Activated CD8-positive, alpha-beta memory T cell treated with anti-CD3 and anti-CD28 coated beads, Interleukin-2, amount 50 U/mL, for 24 hours (primary cell): ENCODE data around the gene SCAMP3.
"Not testable (repeated sequence)": the region's sequence is repeated elsewhere in the genome, so short reads cannot be mapped to it uniquely, and the experiment has no call there.

Experiments
- DNase-seq: peaks from one replicate; pipeline ENCODE4 v3.0.0-alpha.2; 2020; ENCODE audit errors: extremely low read depth

SCAMP3 gene

DNA sequence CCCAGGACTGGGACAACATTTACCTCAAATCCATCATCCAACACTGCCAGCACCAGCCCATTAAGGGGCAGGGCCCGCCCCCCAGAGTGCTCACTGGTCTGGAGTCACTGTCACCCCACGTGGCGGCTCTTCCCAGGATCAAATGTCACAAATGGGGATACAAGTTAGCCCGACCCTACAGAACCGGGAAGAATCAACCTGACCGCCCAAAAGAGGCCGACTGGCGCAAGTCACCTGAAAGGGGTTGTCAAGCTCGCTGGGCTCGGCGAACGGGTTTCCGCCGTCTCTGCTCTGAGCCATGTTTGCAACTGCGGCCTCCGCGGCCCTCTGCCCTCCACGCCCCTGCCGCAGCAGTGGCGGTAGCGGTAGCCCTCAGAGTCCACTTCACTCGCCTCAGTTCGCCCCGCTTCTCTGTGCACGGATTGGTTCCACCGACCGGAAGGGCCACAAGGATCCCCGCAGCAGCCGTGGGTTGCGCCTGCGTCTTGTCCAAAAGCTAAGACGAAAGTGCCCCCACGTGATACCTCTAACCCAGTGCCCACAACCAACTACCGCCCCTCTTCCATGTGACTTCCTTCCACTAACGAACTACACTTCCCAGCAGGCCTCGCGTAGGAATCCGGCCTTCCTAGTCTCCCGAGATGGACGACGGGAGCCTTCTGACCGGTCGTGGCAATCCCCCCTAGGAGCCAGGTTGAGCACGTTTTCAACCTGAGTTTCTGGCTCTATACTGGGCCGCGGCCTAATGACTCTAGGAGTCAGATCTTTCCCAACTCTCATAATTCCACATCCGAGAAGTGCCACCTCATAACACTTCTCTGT lies at the start of gene SCAMP3:
Gene SCAMP3, minus strand, starts transcription at position 509 of the 822 bp plus-strand sequence. Its CDS starts 209 bp downstream, at position 300.
- DNase-seq: peak; percentile 84

DNA sequence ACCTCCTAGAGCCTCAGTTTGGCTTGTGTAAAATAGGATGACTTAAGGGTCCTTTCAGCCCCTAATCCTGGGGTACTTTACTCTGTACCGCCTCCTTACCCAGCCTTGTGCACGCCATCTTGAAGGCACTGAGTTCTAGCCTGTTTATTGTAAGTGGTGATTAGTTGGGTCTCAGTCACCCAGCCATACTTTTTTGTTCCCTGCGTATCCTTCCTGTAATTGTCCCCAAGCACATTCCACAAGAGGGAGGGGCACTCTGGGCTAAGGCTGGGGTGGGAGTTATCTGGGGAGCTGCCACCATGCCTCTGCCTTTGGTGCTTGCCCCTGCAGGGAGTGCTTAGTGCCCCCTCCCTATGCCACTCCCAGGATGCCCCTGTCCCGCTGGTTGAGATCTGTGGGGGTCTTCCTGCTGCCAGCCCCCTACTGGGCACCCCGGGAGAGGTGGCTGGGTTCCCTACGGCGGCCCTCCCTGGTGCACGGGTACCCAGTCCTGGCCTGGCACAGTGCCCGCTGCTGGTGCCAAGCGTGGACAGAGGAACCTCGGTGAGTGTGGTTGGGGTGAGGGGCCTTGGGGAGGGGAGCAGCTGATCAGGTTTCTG lies 47.4 kb upstream of the SCAMP3 start:
- no peak for DNase-seq

DNA sequence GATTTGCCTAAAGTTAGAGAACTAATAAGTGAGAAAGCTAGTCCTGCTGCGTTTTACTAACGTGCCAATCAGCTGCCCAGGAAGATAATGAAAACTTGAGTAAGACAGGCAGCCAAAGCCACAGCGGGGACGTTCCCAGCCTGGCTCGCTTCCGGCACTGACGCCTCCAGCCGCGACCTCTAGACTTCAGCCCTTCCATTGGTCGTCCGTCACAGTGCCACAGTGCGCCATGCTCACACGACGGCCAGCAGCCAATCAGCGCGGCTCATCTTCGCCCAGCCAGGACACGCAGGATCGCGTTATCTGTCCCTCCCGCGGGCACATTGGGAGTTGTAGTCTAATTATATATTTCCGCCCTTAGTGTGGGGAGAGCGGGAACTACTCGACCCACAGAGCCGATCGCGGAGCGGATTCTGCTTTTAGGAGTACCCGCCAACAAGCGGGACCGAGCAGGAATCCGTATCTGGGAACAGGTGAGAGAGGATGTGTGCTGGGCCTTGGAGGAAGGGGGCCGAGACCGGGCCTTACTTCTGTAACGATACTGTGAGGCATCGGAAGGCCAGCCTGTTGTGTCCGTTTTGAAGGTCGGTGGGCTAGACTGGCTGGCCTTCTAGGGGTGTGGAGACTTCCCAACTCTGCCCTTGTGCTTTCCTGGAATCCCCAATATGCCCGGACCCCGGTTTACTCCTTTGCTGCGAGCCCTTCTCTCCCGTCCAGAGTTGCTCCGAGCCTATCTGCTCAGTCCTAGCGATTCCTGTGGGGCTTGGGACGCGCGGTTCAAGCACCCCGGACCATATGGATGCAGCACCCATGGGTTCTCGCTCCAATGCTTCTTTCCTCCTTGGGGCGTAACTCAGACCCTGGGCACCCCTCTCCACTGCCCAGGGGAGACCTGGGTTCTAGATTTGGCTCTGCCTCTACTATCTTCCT lies 46.6 kb upstream of the SCAMP3 start, which contains the start of gene FDPS:
Gene FDPS, plus strand, starts transcription at position 374 of the 930 bp plus-strand sequence. CDS start 924 bp downstream, outside the sequence.
- DNase-seq: peak; percentile 93

DNA sequence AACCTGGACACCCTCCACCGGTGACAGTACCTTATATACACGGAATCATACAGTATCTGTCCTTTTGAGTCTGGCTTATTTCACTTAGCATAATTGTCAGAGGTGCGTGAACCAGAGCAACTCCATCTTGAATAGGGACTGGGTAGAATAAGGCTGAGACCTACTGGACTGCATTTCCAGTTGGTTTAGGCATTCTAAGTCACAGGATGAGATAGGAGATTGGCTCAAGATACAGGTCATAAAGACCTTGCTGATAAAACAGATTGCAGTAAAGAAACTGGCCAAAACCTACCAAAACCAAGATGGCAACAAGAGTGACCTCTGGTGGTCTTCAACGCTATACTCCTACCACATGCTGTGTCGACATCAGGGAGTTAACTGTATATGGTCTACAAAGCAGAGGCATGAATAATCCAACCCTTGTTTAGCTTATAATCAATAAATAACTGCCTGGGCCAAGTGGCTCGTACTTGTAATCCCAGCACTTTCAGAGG lies 45.1 kb upstream of the SCAMP3 start:
- no peak for DNase-seq

DNA sequence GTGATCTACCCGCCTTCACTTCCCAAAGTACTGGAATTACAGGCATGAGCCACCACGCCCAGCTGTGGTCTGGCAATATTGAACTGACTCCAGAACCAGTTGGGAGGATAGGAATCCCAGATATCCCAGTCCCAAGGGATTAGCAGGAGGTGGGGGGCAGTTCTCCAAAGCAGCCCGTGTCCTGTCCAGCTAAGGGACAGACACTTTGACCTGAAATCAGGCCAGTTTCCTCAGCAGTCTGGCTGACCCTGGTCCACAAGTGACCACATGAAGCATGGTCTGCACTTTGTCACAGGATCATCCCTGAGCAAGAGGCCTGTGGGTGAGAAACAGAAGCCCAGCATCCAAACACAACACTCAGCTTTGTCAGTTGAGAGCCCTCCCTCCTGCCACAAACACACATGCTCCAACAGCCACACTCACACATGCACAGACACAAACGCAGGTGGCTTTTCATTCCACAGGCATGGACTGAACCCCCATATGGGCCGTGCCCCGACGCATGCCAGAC lies 43.8 kb upstream of the SCAMP3 start:
- no peak for DNase-seq

DNA sequence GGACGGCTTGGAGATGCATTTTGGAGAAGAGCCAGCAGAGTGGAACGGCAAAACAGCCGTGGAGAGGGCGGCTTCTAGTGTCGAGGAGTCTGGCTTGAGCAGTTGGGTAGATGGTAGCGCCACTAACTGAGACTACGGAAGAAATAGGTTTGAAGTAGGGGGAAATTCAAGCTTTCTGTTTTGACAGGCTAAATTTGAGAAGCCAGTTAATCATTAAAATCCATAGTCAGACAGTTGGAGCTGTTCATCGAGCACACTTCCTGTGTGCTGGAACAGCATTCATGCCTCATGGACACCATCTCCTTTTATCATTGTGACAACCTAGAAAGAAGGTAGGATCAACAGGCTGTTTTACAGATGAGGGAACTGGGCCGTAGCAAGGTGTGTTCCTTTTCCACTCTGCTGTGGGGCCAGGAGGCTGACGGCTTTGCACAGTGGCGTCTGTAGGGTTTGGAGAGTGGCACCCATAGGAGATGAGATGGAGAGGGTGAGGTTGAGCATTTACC lies 42.5 kb upstream of the SCAMP3 start:
- no peak for DNase-seq

DNA sequence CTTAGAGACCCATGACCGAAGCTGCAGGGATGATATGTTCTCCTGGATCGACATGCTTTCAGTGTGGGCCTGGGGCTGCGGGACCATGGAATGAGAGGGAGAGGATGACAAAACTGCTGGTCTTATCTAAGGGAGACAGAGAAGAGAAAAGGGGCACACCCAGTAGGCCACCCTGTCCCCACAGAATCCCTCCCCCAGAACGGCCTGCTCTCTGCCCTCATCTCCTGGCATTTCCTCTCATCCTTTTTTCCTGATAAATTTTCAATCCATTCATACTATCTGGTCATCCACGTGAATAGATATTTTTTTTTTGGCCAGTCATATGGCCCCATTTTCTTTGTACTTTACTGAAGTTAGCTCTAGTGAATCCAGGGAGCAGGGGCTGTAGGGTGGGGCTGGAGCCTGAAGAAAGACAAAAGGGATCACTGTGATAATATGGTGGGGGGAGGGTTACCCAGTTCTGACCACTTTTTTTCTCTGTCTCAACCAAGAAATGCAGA lies 39.2 kb upstream of the SCAMP3 start, which contains the start of gene PKLR:
Gene PKLR, minus strand, starts transcription at position 97 of the 500 bp plus-strand sequence. Its CDS starts 43 bp downstream, at position 54.
- no peak for DNase-seq

DNA sequence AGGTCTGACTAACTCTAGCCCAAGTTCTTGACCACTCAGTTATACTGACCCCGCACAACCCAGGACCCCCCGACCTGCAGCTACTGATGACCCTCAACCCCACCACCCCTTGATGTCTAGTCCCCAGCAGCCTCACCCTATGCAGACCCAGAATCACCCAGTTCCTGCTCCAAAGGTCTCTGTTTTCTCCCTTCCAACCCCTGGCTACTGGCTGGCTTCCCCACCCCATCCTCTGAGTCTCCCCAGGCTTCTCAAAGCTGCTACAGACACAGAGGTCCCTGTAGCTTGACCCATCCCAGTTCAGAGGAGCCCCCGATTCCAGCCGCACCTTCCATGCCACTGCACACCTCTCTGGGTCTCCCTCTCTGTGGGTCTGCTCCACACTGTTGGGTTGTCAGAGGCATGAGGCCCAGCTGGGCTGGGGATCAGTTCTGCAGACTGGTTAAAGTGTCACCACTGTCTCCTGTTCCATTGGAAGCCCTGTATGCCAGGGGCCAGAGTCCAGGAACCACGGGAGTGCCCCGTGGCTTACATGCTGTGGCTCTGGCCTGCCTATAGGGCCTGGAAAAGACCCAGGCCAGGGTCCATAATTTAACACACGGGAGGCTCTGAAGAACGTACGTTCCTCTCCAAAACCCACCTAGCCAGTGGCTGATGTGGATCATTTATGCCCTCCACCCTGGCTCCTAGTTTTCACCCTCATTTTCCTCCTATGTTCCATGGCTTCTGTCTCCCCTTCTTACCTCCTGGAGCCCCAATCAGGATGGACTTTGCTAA lies 38.6 kb upstream of the SCAMP3 start:
- no peak for DNase-seq

DNA sequence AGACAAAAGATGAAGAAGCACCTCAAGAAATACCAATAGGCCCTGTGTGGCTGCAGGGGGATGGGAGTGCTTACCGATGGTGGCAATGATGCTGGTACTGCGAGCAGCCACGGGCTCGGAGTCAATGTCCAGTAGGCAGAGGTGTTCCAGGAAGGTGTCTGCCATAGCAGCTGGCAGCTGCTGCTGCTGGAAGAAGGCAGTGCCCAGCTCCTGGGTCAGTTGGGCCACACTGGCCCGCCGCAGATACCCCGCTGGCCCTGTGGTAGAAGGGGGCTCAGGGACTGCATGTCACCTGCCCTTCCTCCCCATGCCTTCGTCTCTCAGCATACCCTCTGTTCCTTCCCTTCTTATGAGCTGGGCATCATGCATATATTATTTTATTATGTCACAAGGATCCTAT lies 37.9 kb upstream of the SCAMP3 start:
- no peak for DNase-seq

DNA sequence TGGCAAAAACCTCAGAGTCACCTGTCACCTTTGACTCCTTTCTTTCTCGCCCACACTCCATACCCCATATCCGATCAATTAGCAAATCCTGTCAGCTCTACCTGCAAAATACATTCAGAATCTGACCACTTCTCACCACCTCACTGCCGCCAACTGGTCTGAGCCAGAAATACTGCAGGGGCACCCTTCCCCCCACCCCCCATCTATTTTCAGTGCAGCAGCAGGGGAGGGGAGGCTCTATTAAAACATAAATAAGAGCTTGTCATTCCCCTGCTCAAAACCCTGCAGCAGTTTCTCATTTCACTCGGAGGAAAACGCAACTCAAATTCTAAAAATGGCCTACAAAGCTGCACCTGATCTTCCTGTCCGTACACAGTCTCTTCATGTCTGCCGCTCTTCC lies 35.2 kb upstream of the SCAMP3 start:
- DNase-seq: no peak

DNA sequence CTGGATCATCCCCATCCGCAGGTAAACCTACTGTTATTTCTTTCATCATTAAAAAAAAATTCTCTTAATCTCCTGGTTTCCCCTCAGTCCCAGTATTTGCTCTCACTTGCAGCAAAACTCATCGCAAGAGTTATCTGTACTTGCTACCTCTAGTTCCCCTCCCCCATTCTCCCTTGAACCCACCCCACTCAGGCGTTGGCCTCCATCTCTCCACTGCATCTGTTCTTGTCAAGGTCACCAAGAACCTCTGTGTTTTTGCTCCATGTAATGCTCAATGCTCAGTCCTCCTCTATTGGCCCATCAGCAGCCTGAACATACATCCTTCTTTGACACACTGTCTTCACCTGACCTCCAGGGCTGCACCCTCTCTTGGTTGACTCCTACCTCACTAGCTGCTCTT lies 34.5 kb upstream of the SCAMP3 start:
- no peak for DNase-seq

DNA sequence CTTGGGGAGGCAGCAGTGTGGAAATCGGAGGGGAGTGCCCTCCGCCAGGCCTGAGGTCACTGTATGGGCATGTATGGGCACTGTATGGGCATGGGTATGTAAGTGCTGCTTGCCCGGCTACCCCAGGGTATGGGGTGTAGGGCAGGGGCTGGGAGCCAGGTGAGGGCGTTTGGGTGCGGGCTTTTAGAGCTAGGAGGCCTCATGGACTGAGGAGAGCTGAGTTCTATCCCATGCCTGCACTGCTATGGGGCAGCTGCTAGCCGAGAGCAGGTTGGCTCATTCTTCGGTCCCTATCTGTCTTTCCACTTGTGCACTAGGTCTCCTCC lies 33.7 kb upstream of the SCAMP3 start:
- no peak for DNase-seq

DNA sequence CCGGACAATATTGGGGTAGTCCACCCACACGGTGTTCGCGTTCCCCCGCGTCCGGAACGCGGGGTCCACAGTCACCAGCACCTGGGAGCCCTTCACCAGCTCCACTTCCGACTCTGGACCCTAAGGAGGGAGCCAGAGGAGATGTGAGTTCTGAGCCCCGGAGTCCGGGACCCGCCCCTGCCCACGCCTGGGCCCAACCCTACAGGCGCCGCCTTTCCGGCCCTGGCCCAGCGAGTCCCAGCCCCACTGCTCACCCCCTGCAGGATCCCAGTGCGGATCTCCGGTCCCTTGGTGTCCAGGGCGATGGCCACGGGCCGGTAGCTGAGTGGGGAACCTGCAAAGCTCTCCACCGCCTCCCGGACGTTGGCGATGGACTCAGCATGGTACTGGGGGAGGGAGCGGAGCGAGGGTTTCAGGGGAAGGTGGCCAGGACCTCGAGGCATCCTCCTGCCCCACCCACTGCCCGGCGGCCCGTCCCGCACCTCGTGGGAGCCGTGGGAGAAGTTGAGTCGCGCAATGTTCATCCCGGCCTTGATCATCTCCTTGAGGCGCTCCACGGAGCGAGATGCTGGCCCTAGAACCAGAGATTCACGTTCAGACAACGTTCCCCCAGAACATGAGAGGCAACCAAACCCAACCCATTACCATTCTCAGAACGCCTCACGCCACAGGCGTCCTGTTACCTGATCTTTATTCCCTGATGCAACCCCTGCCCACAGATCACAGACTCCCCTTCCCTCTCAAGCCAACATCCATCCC lies 33.2 kb upstream of the SCAMP3 start:
- no peak for DNase-seq

DNA sequence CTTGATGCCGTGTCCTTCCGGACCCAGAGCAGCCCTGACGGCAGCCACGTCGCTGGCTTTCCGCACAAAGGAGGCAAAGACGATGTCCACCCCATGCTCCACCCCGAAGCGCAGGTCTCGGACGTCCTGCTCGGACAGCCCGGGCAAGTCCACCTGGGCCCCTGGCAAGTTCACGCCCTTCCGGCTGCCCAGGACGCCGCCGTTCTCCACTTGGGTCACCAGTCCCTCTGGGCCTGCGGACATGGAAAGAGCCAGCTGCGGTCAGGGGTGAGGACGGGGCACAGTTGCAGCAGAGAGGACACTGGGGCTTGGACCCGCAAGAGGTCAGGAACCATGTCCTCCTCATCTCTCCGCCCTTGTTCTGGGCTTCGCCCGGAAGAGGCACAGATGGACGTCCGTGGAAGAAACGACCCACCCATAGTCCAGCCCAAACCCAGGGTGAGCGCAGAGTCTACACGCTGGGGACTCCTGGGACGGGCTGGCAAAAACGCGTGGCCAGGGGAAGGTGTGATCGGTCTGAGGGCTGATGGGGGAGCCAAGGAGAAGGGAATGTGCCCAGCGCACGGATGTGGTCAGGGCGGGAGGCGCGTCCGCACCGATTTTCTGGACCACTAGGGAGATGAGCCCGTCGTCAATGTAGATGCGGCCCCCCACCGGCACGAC lies 32.5 kb upstream of the SCAMP3 start:
- no peak for DNase-seq

DNA sequence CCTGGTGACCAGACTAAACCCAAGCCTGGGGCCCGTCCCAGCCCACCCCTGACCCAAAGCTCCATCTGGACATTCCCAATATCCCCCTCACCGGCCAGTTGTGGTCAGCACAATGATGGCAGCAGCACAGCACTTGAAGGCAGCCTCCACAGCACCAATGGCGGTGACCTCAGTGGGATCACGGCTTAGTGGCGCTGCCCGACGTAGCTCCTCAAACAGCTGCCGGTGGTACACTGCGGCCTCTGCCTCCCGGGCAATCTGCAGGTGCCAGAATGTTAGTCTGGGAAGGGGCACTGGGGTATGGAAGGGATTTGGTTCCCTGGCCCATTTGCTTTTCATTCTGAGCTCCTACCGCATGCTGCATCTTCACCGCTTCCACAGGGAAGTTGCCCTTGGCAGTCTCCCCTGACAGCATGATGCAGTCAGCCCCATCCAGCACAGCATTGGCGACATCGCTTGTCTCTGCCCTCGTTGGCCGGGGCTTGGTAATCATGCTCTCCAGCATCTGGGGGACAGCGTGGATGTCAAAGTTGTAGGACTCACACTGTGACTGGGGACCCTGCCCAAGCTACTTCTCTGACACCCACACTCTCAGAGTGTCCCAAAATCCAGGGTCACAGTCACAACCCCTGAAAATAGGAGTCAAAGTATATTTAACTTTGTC lies 31.1 kb upstream of the SCAMP3 start:
- DNase-seq: no peak

DNA sequence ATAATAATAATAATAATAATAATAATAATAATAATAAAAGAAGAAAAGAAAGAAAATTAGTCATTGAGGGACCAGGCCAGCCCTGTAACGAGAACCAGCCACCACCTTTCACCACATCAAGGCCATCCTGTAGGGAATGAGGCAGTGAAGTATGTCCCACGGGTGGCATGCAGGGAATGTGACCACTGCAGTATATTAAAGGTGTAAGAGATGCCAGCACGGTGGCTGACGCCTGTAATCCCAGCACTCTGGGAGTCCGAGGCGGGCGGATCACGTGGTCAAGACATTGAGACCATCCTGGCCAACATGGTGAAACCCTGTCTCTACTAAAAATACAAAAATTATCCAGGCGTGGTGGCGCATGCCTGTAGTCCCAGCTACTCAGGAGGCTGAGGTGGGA lies 28.8 kb upstream of the SCAMP3 start:
- not testable (repeated sequence) for DNase-seq

DNA sequence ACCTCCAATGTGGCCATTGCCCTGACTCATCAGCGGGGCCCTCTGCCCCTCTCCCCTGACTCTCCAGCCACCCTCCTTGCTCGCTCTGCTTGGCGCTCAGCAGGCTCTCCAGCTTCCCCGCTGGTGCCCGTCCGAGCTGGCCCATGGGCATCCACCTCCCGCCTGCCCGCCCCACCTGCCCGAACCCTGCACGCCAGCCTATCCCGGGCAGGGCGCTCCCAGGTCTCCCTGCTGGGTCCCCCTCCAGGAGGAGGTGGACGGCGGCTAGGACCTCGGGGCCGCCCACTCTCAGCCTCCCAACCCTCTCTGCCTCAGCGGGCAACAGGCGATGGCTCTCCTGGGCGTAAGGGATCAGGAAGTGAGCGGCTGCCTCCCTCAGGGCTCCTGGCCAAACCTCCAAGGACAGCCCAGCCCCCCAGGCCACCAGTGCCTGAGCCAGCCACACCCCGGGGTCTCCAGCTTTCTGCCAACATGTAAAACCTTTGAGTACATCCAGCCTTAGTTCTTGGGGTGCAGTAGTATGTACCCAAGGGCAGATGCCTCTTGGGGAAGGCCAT lies 25.9 kb upstream of the SCAMP3 start:
- DNase-seq: no peak

DNA sequence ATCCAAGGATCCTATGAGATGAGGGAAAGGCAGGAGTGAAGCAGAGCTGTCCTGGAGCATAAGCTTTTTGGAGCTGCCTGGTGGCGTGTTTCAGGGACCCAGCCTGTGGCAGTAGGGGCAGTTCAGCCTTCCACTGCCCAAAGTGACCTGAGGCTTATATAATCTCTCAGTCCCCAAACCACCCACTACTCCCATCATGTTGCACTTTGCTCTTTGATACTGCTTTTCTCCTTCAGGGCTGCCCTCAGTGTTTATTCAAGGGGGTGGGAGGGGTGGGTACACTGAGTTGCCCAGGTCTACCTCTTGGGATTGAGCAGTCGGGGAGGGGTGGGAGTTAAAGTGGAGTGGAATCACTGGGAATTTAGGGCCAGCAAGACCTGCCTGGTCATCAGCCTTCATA lies 24.4 kb upstream of the SCAMP3 start:
- no peak for DNase-seq
